A549 treated with DMSO at 1 μM for 4 hours (cell line): ENCODE data around the gene SCO2. TPM values are rescaled to one million over a fixed set of nuclear protein-coding genes. Genes with fewer than 3 reads are reported as not detected.

Experiments used
- total RNA-seq: library from RNA; stranded (reverse); fragments of 200-300 nt; extraction: Qiagen RNA extraction; gene quantifications from 5 replicates; pipeline ENCODE4 v1.2.3, GENCODE V29; 2022; ENCODE audit warnings: low read depth

SCO2 gene
- total RNA-seq, result 2.6 to 8.0 TPM (median 5.4 TPM) in 5 replicates

GRCh38 chr22:50525104-50525857 lies at the start of gene SCO2:
SCO2 (minus strand) TSS chr22:50525598; CDS start chr22:50524411, 1,187 bp downstream.

GRCh38 chr22:50562523-50563412 lies 37.4 kb upstream of the SCO2 start, which contains the start of gene SYCE3:
SYCE3 (minus strand) TSS chr22:50562919; CDS start chr22:50556405, 6,514 bp downstream.

GRCh38 chr22:50545522-50546325 lies 20.3 kb upstream of the SCO2 start, which contains the start of gene KLHDC7B:
KLHDC7B (plus strand) TSS chr22:50545899; CDS start chr22:50546244, 345 bp downstream.

GRCh38 chr22:50529897-50530579 lies 4.6 kb upstream of the SCO2 start, which contains the start of gene TYMP:
TYMP (minus strand) TSS chr22:50530012; CDS start chr22:50529709, 303 bp downstream.

GRCh38 chr22:50507991-50508884 lies 17.2 kb downstream of the SCO2 start, which contains the start of gene NCAPH2:
NCAPH2 (plus strand) TSS chr22:50508224; CDS start chr22:50508338, 114 bp downstream.

GRCh38 chr22:50507421-50507990 lies 17.9 kb downstream of the SCO2 start, which contains the start of gene LMF2:
LMF2 (minus strand) TSS chr22:50507702; CDS start chr22:50507675, 27 bp downstream.

GRCh38 chr22:50486561-50487289 lies 38.7 kb downstream of the SCO2 start, which contains the start of gene MIOX:
MIOX (plus strand) TSS chr22:50486859; CDS start chr22:50486898, 39 bp downstream.

GRCh38 chr22:50481440-50482106 lies 43.8 kb downstream of the SCO2 start, which contains the start of gene ADM2:
ADM2 (plus strand) TSS chr22:50481543; CDS start chr22:50481848, 305 bp downstream.

GRCh38 chr22:50474710-50475651 lies 50.4 kb downstream of the SCO2 start, which contains the start of gene SBF1:
SBF1 (minus strand) TSS chr22:50475035; CDS start chr22:50474840, 195 bp downstream.

Other genes starting within 250 kb of the SCO2 start
- 94.9 to 120 TPM (median 119 TPM) in 5 replicates for gene PLXNB2, start 218.0 kb downstream of the SCO2 start, total RNA-seq
- gene DENND6B, start 198.6 kb downstream of the SCO2 start, total RNA-seq, result 1.9 to 3.2 TPM (median 3.0 TPM) in 5 replicates
- gene PPP6R2, start 182.3 kb downstream of the SCO2 start, total RNA-seq, result 10.0 to 15.2 TPM (median 12.7 TPM) in 5 replicates
- gene SBF1, start 50.6 kb downstream of the SCO2 start, total RNA-seq, result 18.1 to 29.4 TPM (median 23.4 TPM) in 5 replicates
- 0.41 to 0.73 TPM (median 0.58 TPM) in 5 replicates for gene ADM2, start 44.1 kb downstream of the SCO2 start, total RNA-seq
- 0.09 to 0.14 TPM in 2 of 5 replicates, not detected in the others for gene MIOX, start 38.7 kb downstream of the SCO2 start, total RNA-seq
- gene LMF2, start 17.9 kb downstream of the SCO2 start, total RNA-seq, result 34.0 to 51.8 TPM (median 43.2 TPM) in 5 replicates
- gene NCAPH2, start 17.4 kb downstream of the SCO2 start, total RNA-seq, result 34.1 to 42.1 TPM (median 37.3 TPM) in 5 replicates
- 9.5 to 19.2 TPM (median 17.9 TPM) in 5 replicates for gene TYMP, start 4.4 kb upstream of the SCO2 start, total RNA-seq
- 0.02 to 0.05 TPM (median 0.05 TPM) in 3 of 5 replicates, not detected in the others for gene KLHDC7B, start 20.3 kb upstream of the SCO2 start, total RNA-seq
- 0.30 to 0.80 TPM (median 0.40 TPM) in 4 of 5 replicates, not detected in the other for gene SYCE3, start 37.3 kb upstream of the SCO2 start, total RNA-seq
- 7.4 to 17.3 TPM (median 15.7 TPM) in 5 replicates for gene CPT1B, start 52.8 kb upstream of the SCO2 start, total RNA-seq
- gene CHKB, start 57.3 kb upstream of the SCO2 start, total RNA-seq, result 13.0 to 21.1 TPM (median 20.6 TPM) in 5 replicates
- gene MAPK8IP2, start 75.2 kb upstream of the SCO2 start, total RNA-seq, result 2.4 to 4.3 TPM (median 3.7 TPM) in 5 replicates
- 19.5 to 24.0 TPM (median 21.0 TPM) in 5 replicates for gene ARSA, start 102.6 kb upstream of the SCO2 start, total RNA-seq
- 2.6 to 5.4 TPM (median 4.1 TPM) in 5 replicates for gene SHANK3, start 147.2 kb upstream of the SCO2 start, total RNA-seq
- 0.06 TPM in 2 of 5 replicates, not detected in the others for gene ACR, start 212.6 kb upstream of the SCO2 start, total RNA-seq